Skeletal muscle tissue (tissue), 4 donors: ENCODE data around the gene DAGLA. TPM values are rescaled to one million over a fixed set of nuclear protein-coding genes. Genes with fewer than 3 reads are reported as not detected.

Experiments
- H3K27ac ChIP-seq: one replicate; pipeline ENCODE4 v1.7.0; 2013; ENCODE audit warnings: mild to moderate bottlenecking, low read depth, low read length, inconsistent platforms
- H3K27me3 ChIP-seq, 3 donors: one replicate each; pipeline ENCODE4 v1.7.0; 2013; ENCODE audit warnings: low read length in 3 of 3; ENCODE audit not compliant: control insufficient read depth in 3 of 3, insufficient read depth in 3 of 3
- H3K36me3 ChIP-seq, 3 donors: one replicate each; pipeline ENCODE4 v1.7.0; 2013; ENCODE audit warnings: low read length in 3 of 3; ENCODE audit not compliant: control insufficient read depth in 3 of 3, insufficient read depth in 3 of 3
- H3K4me1 ChIP-seq, 3 donors: one replicate each; pipeline ENCODE4 v1.7.0; 2013; ENCODE audit warnings: low read length in 3 of 3, mild to moderate bottlenecking in 3 of 3; ENCODE audit not compliant: control insufficient read depth in 3 of 3, insufficient read depth in 3 of 3
- H3K4me3 ChIP-seq, 3 donors: one replicate each; pipeline ENCODE4 v1.7.0; 2013; ENCODE audit warnings: low read length in 3 of 3
- H3K9ac ChIP-seq, 3 donors: one replicate each; pipeline ENCODE4 v1.7.0; 2013; ENCODE audit warnings: low read length in 3 of 3, mild to moderate bottlenecking in 3 of 3, moderate library complexity in 2 of 3, low read depth in 1 of 3
- H3K9me3 ChIP-seq, 3 donors: one replicate each; pipeline ENCODE4 v1.7.0; 2013; ENCODE audit warnings: low read length in 3 of 3; ENCODE audit not compliant: control insufficient read depth in 3 of 3
- total RNA-seq: library from RNA; depleted of rRNA; stranded (reverse); fragments of >200 nt; gene quantifications from one replicate; pipeline ENCODE4 v1.2.3, GENCODE V29; 2014
- donor health status: Osteomylitis.

The DAGLA gene
- total RNA-seq, 1 donor from 2014 or later, result 1.0 TPM

DNA sequence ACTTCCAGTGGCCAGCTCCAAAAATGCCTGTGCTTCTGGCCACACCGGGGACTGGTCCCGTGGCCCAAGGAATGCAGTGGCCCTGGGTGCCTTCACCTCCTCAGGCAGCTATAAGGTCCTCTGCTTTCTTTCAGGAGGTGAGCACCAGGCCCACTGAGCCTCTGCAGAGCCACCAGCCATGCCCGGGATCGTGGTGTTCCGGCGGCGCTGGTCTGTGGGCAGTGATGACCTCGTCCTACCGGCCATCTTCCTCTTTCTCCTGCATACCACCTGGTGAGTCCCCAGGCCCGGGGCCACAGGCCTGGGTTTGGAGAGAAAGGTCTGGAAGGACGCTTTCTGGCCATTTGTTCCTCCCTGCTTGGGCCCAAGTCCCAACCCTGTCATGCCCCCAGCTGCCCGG is 39.8 kb downstream of the DAGLA start:
- Histone ChIP-seq H3K4me1 (peaks cover 3 to 17% (median 8%) of the 10 kb centered on the region in 3 donors), H3K9ac (no peak overlapping the region), H3K36me3 (peaks cover 0 to 13% (median 2%) of the 10 kb centered on the region in 3 donors), H3K27me3 (no peaks in the 10 kb centered on the region), H3K9me3 (no peaks in the 10 kb centered on the region), H3K4me3 (no peak overlapping the region), H3K27ac (no peak overlapping the region)

- no peak overlapping the region for H3K9ac ChIP-seq
Observed at GRCh38 chr11:61720597-61720996, 40.4 kb downstream of the DAGLA start.

GRCh38 chr11:61724437-61724836 is 44.2 kb downstream of the DAGLA start:
- Histone ChIP-seq H3K36me3 (peaks cover 0 to 26% (median 8%) of the 10 kb centered on the region in 3 donors), H3K27ac (no peak overlapping the region), H3K27me3 (no peaks in the 10 kb centered on the region)

More at GRCh38 chr11:61720597-61720996, 40.4 kb downstream of the DAGLA start:
- no peak overlapping the region for H3K4me3 ChIP-seq
- no peaks in the 10 kb centered on the region for H3K27me3 ChIP-seq
- H3K27ac ChIP-seq, result no peak overlapping the region
- no peaks in the 10 kb centered on the region for H3K9me3 ChIP-seq
- H3K36me3 ChIP-seq, result peaks cover 0 to 17% (median 2%) of the 10 kb centered on the region in 3 donors
- H3K4me1 ChIP-seq, result peaks cover 3 to 12% (median 8%) of the 10 kb centered on the region in 3 donors

GRCh38 chr11:61725781-61726231 is 45.6 kb downstream of the DAGLA start:
- Histone ChIP-seq H3K27me3 (no peaks in the 10 kb centered on the region), H3K36me3 (peaks cover 0 to 28% (median 8%) of the 10 kb centered on the region in 3 donors), H3K9me3 (no peaks in the 10 kb centered on the region), H3K9ac (no peak overlapping the region), H3K4me3 (no peak overlapping the region), H3K4me1 (peaks cover 0 to 13% (median 8%) of the 10 kb centered on the region in 3 donors), H3K27ac (no peak overlapping the region)

More at GRCh38 chr11:61724437-61724836, 44.2 kb downstream of the DAGLA start:
- no peak overlapping the region for H3K9ac ChIP-seq
- no peaks in the 10 kb centered on the region for H3K9me3 ChIP-seq
- H3K4me3 ChIP-seq, result no peak overlapping the region
- peaks cover 0 to 13% (median 8%) of the 10 kb centered on the region in 3 donors for H3K4me1 ChIP-seq

GRCh38 chr11:61726775-61727174 is 46.6 kb downstream of the DAGLA start:
- no peak overlapping the region for H3K9ac ChIP-seq
- no peaks in the 10 kb centered on the region for H3K27me3 ChIP-seq
- H3K36me3 ChIP-seq, result peaks cover 0 to 26% (median 8%) of the 10 kb centered on the region in 3 donors
- H3K4me1 ChIP-seq, result peaks cover 2 to 18% (median 10%) of the 10 kb centered on the region in 3 donors
- H3K4me3 ChIP-seq, result no peak overlapping the region
- H3K27ac ChIP-seq, result no peak overlapping the region
- no peaks in the 10 kb centered on the region for H3K9me3 ChIP-seq

DNA sequence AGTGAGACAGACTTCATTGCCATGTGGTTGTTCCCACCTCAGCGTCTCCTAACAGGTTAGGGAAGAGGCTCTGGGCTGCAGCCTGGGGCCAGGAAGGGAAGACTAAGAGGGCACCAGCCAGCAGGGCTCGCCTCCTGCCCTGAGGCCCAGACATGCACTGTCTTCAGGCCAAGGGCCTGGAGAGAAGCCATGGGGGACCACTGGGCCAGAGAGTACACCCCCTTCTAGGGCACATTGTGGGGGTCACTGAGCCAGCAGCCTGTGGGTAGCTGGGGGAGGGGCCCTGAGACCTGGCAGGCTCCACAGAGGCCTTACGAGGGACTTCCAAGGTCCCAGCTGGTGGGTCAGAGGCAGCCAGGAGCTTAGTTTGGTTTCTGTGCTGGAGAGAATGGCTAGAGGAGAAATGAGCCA is 47.2 kb downstream of the DAGLA start:
- H3K36me3 ChIP-seq, result peaks cover 0 to 26% (median 8%) of the 10 kb centered on the region in 3 donors
- no peak overlapping the region for H3K4me3 ChIP-seq
- H3K27ac ChIP-seq, result no peak overlapping the region
- no peaks in the 10 kb centered on the region for H3K27me3 ChIP-seq
- H3K9me3 ChIP-seq, result no peaks in the 10 kb centered on the region
- H3K4me1 ChIP-seq, result peaks cover 8 to 25% (median 16%) of the 10 kb centered on the region in 3 donors
- peak overlapping the region in 1 of 3 donors; percentile 40 for H3K9ac ChIP-seq

- Histone ChIP-seq H3K27me3 (no peaks in the 10 kb centered on the region), H3K27ac (no peak overlapping the region), H3K9me3 (no peaks in the 10 kb centered on the region), H3K36me3 (peaks cover 0 to 19% (median 6%) of the 10 kb centered on the region in 3 donors), H3K4me3 (no peak overlapping the region), H3K4me1 (peaks cover 16 to 33% (median 25%) of the 10 kb centered on the region in 3 donors), H3K9ac (no peak overlapping the region)
Observed at GRCh38 chr11:61728066-61728939, 48.1 kb downstream of the DAGLA start.

DNA sequence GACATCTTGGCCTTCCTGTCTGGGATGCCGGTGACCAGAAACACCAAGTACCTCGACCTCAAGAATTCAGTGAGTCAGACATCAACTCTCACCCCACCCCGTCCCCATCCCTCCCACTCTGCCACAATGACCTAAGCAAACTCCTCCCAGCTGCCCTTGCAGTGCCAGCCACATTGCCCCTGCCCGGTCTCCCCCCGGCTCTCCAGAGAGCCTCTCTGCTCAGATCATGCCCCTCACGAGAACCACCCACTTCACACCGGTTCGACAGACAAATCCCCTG is 48.7 kb downstream of the DAGLA start:
- Histone ChIP-seq H3K27ac (no peak overlapping the region), H3K4me3 (no peak overlapping the region), H3K9me3 (no peaks in the 10 kb centered on the region), H3K36me3 (peaks cover 0 to 19% (median 6%) of the 10 kb centered on the region in 3 donors), H3K27me3 (no peaks in the 10 kb centered on the region), H3K9ac (no peak overlapping the region), H3K4me1 (peaks cover 21 to 33% (median 29%) of the 10 kb centered on the region in 3 donors)

GRCh38 chr11:61730240-61730994 is 50.2 kb downstream of the DAGLA start:
- Histone ChIP-seq H3K36me3 (peaks cover 0 to 16% (median 10%) of the 10 kb centered on the region in 3 donors), H3K9me3 (no peaks in the 10 kb centered on the region), H3K27me3 (no peaks in the 10 kb centered on the region), H3K9ac (no peak overlapping the region), H3K4me3 (no peak overlapping the region), H3K27ac (no peak overlapping the region), H3K4me1 (peaks cover 21 to 33% (median 29%) of the 10 kb centered on the region in 3 donors)
